Activated naive CD4-positive, alpha-beta T cell treated with anti-CD3 and anti-CD28 coated beads, Interleukin-2, amount 10 ng/mL, durations not matched to agents 7 days and 5 days (primary cell): ENCODE measurements around the gene ART4.

Experiments
- CTCF ChIA-PET: fragments of 350-600 bp; sonication (Branson Sonifier 250); formaldehyde crosslinking; loops from one replicate; lab custom pipeline; 2021; ENCODE audit warnings: antibody characterized with exemption; lab: Charles Lee
- DNase-seq: peaks from one replicate; pipeline ENCODE4 v3.0.0-alpha.2; 2020
- H3K27ac Mint-ChIP-seq: one replicate; pipeline ENCODE4 v1.8.0; 2021; ENCODE audit warnings: mild to moderate bottlenecking, moderate library complexity, mixed read lengths
- H3K27me3 Mint-ChIP-seq: one replicate; pipeline ENCODE4 v1.8.0; 2021; ENCODE audit warnings: mild to moderate bottlenecking, mixed read lengths
- H3K36me3 Mint-ChIP-seq: one replicate; pipeline ENCODE4 v1.8.0; 2021; ENCODE audit warnings: mixed read lengths
- H3K4me1 Mint-ChIP-seq: one replicate; pipeline ENCODE4 v1.8.0; 2021; ENCODE audit warnings: mixed read lengths
- H3K4me3 Mint-ChIP-seq: one replicate; pipeline ENCODE4 v1.8.0; 2021; ENCODE audit warnings: mild to moderate bottlenecking, moderate library complexity, mixed read lengths
- H3K9me3 Mint-ChIP-seq: one replicate; pipeline ENCODE4 v1.8.0; 2021; ENCODE audit warnings: mixed read lengths

Gene ART4

GRCh38 chr12:14811486-14811885 lies 31.8 kb downstream of the ART4 start:
- Mint-ChIP-seq H3K9me3 (no peaks in the 10 kb centered on the region), H3K27me3 (peaks cover 3% of the 10 kb centered on the region), H3K36me3 (no peaks in the 10 kb centered on the region), H3K4me3 (no peak overlapping the region), H3K4me1 (peaks cover 11% of the 10 kb centered on the region), H3K27ac (no peak overlapping the region)
- no peak for DNase-seq
- CTCF ChIA-PET, result interaction anchor here (0.8 to 1.9 kb wide), 5 partner anchors 9 to 409 kb away, joined by 3 to 7 read pairs (median 4); partner anchors contain the start of genes C12orf60, RERG and WBP11

- H3K27ac Mint-ChIP-seq, result no peak overlapping the region
Observed at GRCh38 chr12:14810953-14811483, 32.3 kb downstream of the ART4 start.

GRCh38 chr12:14810167-14810952 lies 33.0 kb downstream of the ART4 start:
- H3K4me1 Mint-ChIP-seq, result peaks cover 15% of the 10 kb centered on the region
- peaks cover 3% of the 10 kb centered on the region for H3K27me3 Mint-ChIP-seq
- CTCF ChIA-PET, result interaction anchor here (0.7 to 1.9 kb wide), 6 partner anchors 8 to 411 kb away, joined by 3 to 7 read pairs (median 4); partner anchors contain the start of genes C12orf60, RERG and WBP11
- no peaks in the 10 kb centered on the region for H3K36me3 Mint-ChIP-seq
- H3K9me3 Mint-ChIP-seq, result no peaks in the 10 kb centered on the region
- no peak overlapping the region for H3K27ac Mint-ChIP-seq
- DNase-seq, result no peak
- H3K4me3 Mint-ChIP-seq, result no peak overlapping the region

More at GRCh38 chr12:14810953-14811483, 32.3 kb downstream of the ART4 start:
- Mint-ChIP-seq H3K36me3 (no peaks in the 10 kb centered on the region), H3K4me1 (peaks cover 11% of the 10 kb centered on the region), H3K4me3 (no peak overlapping the region), H3K9me3 (no peaks in the 10 kb centered on the region), H3K27me3 (peaks cover 3% of the 10 kb centered on the region)
- peak; percentile 25 for DNase-seq
- CTCF ChIA-PET, result interaction anchor here (0.8 to 1.9 kb wide), 6 partner anchors 8 to 410 kb away, joined by 3 to 7 read pairs (median 4); partner anchors contain the start of genes C12orf60, RERG and WBP11

- no peak overlapping the region for H3K27ac Mint-ChIP-seq
- CTCF ChIA-PET, result interaction anchor here (0.7 to 2.5 kb wide), 3 partner anchors 8 to 27 kb away, joined by 4 to 7 read pairs (median 4); no protein-coding TSS in a partner anchor
- DNase-seq, result no peak
- H3K27me3 Mint-ChIP-seq, result no peaks in the 10 kb centered on the region
- no peaks in the 10 kb centered on the region for H3K9me3 Mint-ChIP-seq
- no peak overlapping the region for H3K4me3 Mint-ChIP-seq
- H3K36me3 Mint-ChIP-seq, result peaks cover 10% of the 10 kb centered on the region
- H3K4me1 Mint-ChIP-seq, result peaks cover 8% of the 10 kb centered on the region
Observed at GRCh38 chr12:14803830-14804160, 39.5 kb downstream of the ART4 start.

GRCh38 chr12:14803011-14803829 lies 40.1 kb downstream of the ART4 start, which contains the start of the genes C12orf60 and WBP11:
Gene C12orf60, plus strand, starts transcription at chr12:14803670. Its CDS starts 19,266 bp downstream, at chr12:14822936.
Gene WBP11, minus strand, starts transcription at chr12:14803478. Its CDS starts 2,095 bp downstream, at chr12:14801383.
- CTCF ChIA-PET, result interaction anchor here (0.7 to 2.5 kb wide), 4 partner anchors 8 to 26 kb away, joined by 3 to 7 read pairs (median 4); no protein-coding TSS in a partner anchor
- Mint-ChIP-seq H3K4me3 (no peak within 1 kb of the TSS), H3K4me1 (peaks cover 8% of the 10 kb centered on the region), H3K36me3 (peaks cover 12% of the 10 kb centered on the region), H3K27ac (peak within 1 kb of the TSS; percentile 81), H3K9me3 (no peaks in the 10 kb centered on the region), H3K27me3 (no peaks in the 10 kb centered on the region)
- DNase-seq, result peak; percentile 93

- DNase-seq, result no peak
- CTCF ChIA-PET, result interaction anchor here (1.0 to 2.5 kb wide), 3 partner anchors 9 to 22 kb away, joined by 3 to 7 read pairs (median 4); no protein-coding TSS in a partner anchor
- Mint-ChIP-seq H3K27me3 (no peaks in the 10 kb centered on the region), H3K27ac (no peak overlapping the region), H3K36me3 (peaks cover 18% of the 10 kb centered on the region), H3K9me3 (no peaks in the 10 kb centered on the region), H3K4me1 (peaks cover 8% of the 10 kb centered on the region), H3K4me3 (no peak overlapping the region)
Observed at GRCh38 chr12:14802721-14803010, 40.7 kb downstream of the ART4 start.

- H3K27me3 Mint-ChIP-seq, result no peaks in the 10 kb centered on the region
- H3K27ac Mint-ChIP-seq, result peak overlapping the region; percentile 81
- H3K36me3 Mint-ChIP-seq, result peaks cover 22% of the 10 kb centered on the region
- H3K4me1 Mint-ChIP-seq, result peaks cover 8% of the 10 kb centered on the region
- CTCF ChIA-PET, result interaction anchor here (1.0 to 2.5 kb wide), 2 partner anchors 8 to 9 kb away, joined by 3 to 7 read pairs; no protein-coding TSS in a partner anchor
- DNase-seq, result no peak
- H3K9me3 Mint-ChIP-seq, result no peaks in the 10 kb centered on the region
- H3K4me3 Mint-ChIP-seq, result no peak overlapping the region
Observed at GRCh38 chr12:14802247-14802646, 41.1 kb downstream of the ART4 start.

- H3K4me1 Mint-ChIP-seq, result no peaks in the 10 kb centered on the region
- no peaks in the 10 kb centered on the region for H3K9me3 Mint-ChIP-seq
- H3K4me3 Mint-ChIP-seq, result no peak overlapping the region
- H3K36me3 Mint-ChIP-seq, result peaks cover 74% of the 10 kb centered on the region
- no peaks in the 10 kb centered on the region for H3K27me3 Mint-ChIP-seq
- no peak for DNase-seq
- H3K27ac Mint-ChIP-seq, result peak overlapping the region; percentile 16
- CTCF ChIA-PET, result no interaction called here
Observed at GRCh38 chr12:14795028-14795448, 48.3 kb downstream of the ART4 start.

GRCh38 chr12:14785568-14785967 lies 57.8 kb downstream of the ART4 start:
- Mint-ChIP-seq H3K27me3 (no peaks in the 10 kb centered on the region), H3K4me3 (no peak overlapping the region), H3K27ac (no peak overlapping the region), H3K9me3 (no peaks in the 10 kb centered on the region), H3K36me3 (peaks cover 53% of the 10 kb centered on the region), H3K4me1 (peaks cover 8% of the 10 kb centered on the region)
- no peak for DNase-seq
- CTCF ChIA-PET, result interaction anchor here (1.4 kb wide), 1 partner anchor 8 kb away, joined by 4 read pairs; no protein-coding TSS in a partner anchor

- Mint-ChIP-seq H3K27me3 (no peaks in the 10 kb centered on the region), H3K27ac (no peak overlapping the region), H3K4me1 (peaks cover 12% of the 10 kb centered on the region), H3K4me3 (no peak overlapping the region), H3K9me3 (no peaks in the 10 kb centered on the region), H3K36me3 (peaks cover 42% of the 10 kb centered on the region)
- CTCF ChIA-PET, result interaction anchor here (0.6 to 1.4 kb wide), 3 partner anchors 9 to 43 kb away, joined by 3 to 4 read pairs (median 4); no protein-coding TSS in a partner anchor
- no peak for DNase-seq
Observed at GRCh38 chr12:14784471-14784870, 58.9 kb downstream of the ART4 start.

- Mint-ChIP-seq H3K4me1 (peaks cover 17% of the 10 kb centered on the region), H3K9me3 (no peaks in the 10 kb centered on the region), H3K27ac (no peak overlapping the region), H3K36me3 (peaks cover 29% of the 10 kb centered on the region), H3K27me3 (peaks cover 5% of the 10 kb centered on the region), H3K4me3 (no peak overlapping the region)
- DNase-seq, result no peak
- CTCF ChIA-PET, result no interaction called here
Observed at GRCh38 chr12:14782756-14783155, 60.6 kb downstream of the ART4 start.

- Mint-ChIP-seq H3K27ac (no peak overlapping the region), H3K9me3 (no peaks in the 10 kb centered on the region), H3K4me1 (peaks cover 26% of the 10 kb centered on the region), H3K4me3 (no peak overlapping the region), H3K27me3 (peaks cover 5% of the 10 kb centered on the region), H3K36me3 (peaks cover 19% of the 10 kb centered on the region)
- DNase-seq, result no peak
- CTCF ChIA-PET, result interaction anchor here (1.0 to 1.2 kb wide), 2 partner anchors 12 to 22 kb away, joined by 3 to 4 read pairs; partner anchors contain the start of genes C12orf60 and WBP11
Observed at GRCh38 chr12:14781563-14781962, 61.8 kb downstream of the ART4 start.

- CTCF ChIA-PET, result interaction anchor here (0.6 to 1.4 kb wide), 4 partner anchors 9 to 523 kb away, joined by 3 to 4 read pairs (median 4); partner anchors contain the start of genes C12orf60, RERG and WBP11
- Mint-ChIP-seq H3K27ac (no peak overlapping the region), H3K9me3 (no peaks in the 10 kb centered on the region), H3K27me3 (peaks cover 5% of the 10 kb centered on the region), H3K4me3 (no peak overlapping the region), H3K36me3 (peaks cover 22% of the 10 kb centered on the region), H3K4me1 (peaks cover 33% of the 10 kb centered on the region)
- no peak for DNase-seq
Observed at GRCh38 chr12:14780859-14781258, 62.5 kb downstream of the ART4 start.
